ENCODE data around the gene TPK1.

TPK1 gene

DNA sequence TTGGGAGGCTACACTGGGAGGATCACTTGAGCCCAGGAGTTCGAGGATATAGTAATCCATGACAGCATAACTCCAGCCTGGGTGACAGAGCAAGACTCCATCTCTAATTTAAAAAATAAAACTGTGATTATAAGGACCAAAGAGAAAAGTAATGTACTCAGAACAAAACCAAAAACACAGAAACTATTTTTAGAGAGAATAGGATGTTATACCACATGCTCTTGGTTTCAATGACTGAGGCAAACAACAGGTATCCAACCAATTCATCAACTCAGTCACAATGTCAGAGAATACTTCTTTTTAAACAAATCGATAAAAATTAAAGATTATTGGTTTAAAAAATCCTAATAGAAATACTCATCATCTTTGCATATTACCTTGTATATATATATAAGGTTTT is 186.7 kb downstream of the TPK1 start:
- no peaks in the 10 kb centered on the region for H3K27me3 Mint-ChIP-seq
- peaks cover 24 to 32% of the 10 kb centered on the region in 2 donors for H3K36me3 Mint-ChIP-seq

DNA sequence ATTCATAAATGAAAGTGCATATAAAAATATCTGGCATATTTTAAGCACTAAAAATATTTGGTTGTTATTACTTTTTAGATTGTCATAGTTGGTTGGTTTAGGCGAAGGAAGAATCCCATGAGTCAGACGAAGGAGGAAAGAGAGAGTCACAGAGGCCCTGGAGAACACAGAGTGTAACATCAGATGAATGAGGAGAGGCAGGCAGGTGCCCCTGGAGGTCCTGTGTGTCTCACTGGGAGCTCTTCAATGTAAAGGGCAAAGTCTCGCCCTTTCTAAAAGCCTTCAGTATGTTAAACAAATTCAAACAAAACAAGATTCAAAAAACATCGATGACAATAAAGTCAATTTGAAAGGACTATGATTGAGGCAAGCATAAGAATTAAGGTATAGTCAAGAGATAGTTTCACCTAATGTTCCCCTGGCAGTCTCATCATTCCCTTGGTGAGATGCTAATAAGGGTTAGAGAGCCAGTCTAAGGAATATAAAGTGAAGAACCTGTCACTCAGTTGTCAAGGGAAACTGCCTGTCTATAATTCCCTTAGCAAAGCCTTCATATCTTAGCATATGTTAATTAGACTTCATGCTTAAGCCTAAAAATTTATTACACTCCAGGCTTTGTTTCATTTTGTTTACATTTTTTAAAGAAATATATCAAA is 194.3 kb downstream of the TPK1 start:
- Mint-ChIP-seq H3K9me3 (no peaks in the 10 kb centered on the region), H3K27me3 (no peaks in the 10 kb centered on the region), H3K36me3 (peaks cover 1 to 11% of the 10 kb centered on the region in 2 donors), H3K4me3 (no peak overlapping the region), H3K4me1 (no peaks in the 10 kb centered on the region), H3K27ac (no peak overlapping the region)
- ATAC-seq (replicated peaks) (no peak), DNase-seq (no peak)

More for the DNA sequence above, 186.7 kb downstream of the TPK1 start:
- H3K4me3 Mint-ChIP-seq, result no peak overlapping the region
- ATAC-seq (replicated peaks) (no peak), DNase-seq (no peak)
- H3K9me3 Mint-ChIP-seq, result peaks cover 4% of the 10 kb centered on the region in 2 donors
- no peak overlapping the region for H3K27ac Mint-ChIP-seq
- H3K4me1 Mint-ChIP-seq, result peaks cover 2 to 7% of the 10 kb centered on the region in 2 donors

DNA sequence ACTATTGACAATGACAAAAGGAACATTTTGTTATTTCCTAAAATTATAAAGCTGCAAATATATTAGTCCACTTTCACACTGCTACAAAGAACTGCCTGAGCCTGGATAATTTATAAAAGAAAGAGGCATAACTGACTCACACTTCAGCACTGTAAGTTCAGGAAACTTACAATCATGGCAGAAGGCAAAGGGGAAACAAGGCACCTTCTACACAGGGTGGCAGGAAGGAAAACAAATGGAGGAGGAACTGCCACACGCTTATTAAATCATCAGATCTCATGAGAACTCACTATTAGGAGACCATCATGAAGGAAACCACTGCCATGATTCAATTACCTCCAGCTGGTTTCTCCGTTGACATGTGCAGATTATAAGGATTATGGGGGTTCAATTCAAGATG is 203.1 kb downstream of the TPK1 start:
- ATAC-seq (replicated peaks), result no peak
- no peak for DNase-seq
- no peak overlapping the region for H3K27ac Mint-ChIP-seq
- no peaks in the 10 kb centered on the region for H3K27me3 Mint-ChIP-seq
- H3K9me3 Mint-ChIP-seq, result peaks cover 10 to 12% of the 10 kb centered on the region in 2 donors
- H3K36me3 Mint-ChIP-seq, result peaks cover 19 to 24% of the 10 kb centered on the region in 2 donors
- no peak overlapping the region for H3K4me3 Mint-ChIP-seq
- no peaks in the 10 kb centered on the region for H3K4me1 Mint-ChIP-seq

DNA sequence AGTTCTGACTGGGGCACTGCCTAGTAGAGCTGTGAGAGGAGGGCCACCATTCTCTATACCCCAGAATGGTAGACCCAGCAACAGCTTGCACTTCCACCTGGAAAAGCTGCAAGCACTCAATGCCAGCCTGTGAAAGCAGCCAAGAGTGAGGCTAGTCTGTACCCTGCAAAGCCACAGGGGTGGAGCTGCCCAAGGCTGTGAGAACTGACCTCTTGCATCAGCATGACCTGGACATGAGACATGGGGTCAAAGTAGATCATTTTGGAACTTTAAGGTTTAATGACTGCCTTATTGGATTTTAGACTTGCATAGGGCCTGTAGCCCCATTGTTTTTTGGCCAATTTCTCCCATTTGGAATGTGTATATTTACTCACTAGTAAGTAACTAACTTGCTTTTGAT is 206.3 kb downstream of the TPK1 start:
- H3K4me3 Mint-ChIP-seq, result no peak overlapping the region
- DNase-seq (no peak), ATAC-seq (replicated peaks) (no peak)
- no peak overlapping the region for H3K27ac Mint-ChIP-seq
- H3K27me3 Mint-ChIP-seq, result no peaks in the 10 kb centered on the region
- H3K9me3 Mint-ChIP-seq, result peaks cover 10 to 15% of the 10 kb centered on the region in 2 donors
- H3K4me1 Mint-ChIP-seq, result peaks cover 5 to 7% of the 10 kb centered on the region in 2 donors
- H3K36me3 Mint-ChIP-seq, result peaks cover 19 to 24% of the 10 kb centered on the region in 2 donors

DNA sequence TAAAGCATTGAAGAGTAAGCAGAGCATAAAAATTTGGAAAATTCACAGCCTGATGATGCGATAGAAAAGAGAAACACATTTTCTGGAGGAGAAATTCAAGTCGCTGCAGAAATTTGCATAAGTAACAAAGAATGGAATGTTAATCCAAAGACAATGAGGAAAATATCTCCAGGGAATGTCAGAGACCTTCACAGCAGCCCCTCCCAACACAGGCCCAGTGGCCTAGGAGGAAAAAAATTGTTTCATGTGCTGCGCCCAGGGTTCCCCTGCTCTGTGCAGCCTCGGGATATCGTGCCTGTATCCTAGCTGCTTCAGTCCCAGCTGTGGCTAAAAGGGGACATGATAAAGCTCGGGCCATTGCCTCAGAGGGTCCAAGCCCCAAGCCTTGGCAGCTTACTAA is 206.8 kb downstream of the TPK1 start:
- Mint-ChIP-seq H3K27me3 (no peaks in the 10 kb centered on the region), H3K4me3 (no peak overlapping the region), H3K36me3 (peaks cover 18 to 24% of the 10 kb centered on the region in 2 donors), H3K27ac (no peak overlapping the region), H3K9me3 (peaks cover 10 to 15% of the 10 kb centered on the region in 2 donors), H3K4me1 (peaks cover 6 to 13% of the 10 kb centered on the region in 2 donors)
- no peak for DNase-seq
- no peak for ATAC-seq (replicated peaks)

DNA sequence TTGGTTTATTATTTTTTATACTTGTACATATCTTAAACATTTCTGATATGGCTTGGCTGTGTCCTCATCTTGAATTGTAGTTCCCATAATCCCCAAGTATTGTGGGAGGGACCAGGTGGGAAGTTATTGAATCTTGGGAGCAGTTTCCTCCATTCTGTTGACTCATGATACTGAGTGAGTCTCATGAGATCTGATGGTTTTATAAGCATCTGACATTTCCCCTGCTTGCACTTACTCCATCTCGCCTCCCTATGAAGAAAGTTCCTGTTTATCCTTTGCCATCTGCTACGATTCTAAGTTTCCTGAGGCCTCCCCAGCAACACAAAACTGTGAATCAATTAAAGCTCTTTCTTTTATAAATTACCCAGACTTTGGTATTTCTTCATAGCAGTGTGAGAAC is 207.7 kb downstream of the TPK1 start:
- H3K36me3 Mint-ChIP-seq, result peaks cover 18 to 24% of the 10 kb centered on the region in 2 donors
- H3K27ac Mint-ChIP-seq, result no peak overlapping the region
- H3K4me1 Mint-ChIP-seq, result peaks cover 6 to 13% of the 10 kb centered on the region in 2 donors
- DNase-seq (no peak), ATAC-seq (replicated peaks) (no peak)
- H3K4me3 Mint-ChIP-seq, result no peak overlapping the region
- H3K9me3 Mint-ChIP-seq, result peaks cover 10 to 15% of the 10 kb centered on the region in 2 donors
- no peaks in the 10 kb centered on the region for H3K27me3 Mint-ChIP-seq

DNA sequence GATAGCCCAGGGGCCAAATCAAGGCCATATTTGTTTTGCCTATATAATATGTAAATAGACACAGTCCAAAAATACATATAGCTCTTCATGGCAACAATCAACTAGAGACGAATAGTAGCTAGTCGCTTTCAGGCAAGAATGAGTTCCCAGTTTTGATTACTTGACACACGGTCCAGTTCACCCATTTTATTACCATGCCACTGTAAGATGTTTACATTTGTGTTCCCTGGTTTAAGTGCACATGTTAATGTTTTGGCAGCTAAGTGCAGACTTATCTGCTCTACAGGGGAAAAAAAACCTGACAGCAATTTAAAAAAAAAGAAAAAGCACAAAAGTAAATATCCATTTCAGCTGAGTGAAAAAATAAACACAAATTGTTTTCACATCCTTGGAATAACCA is 213.1 kb downstream of the TPK1 start:
- H3K36me3 Mint-ChIP-seq, result peaks cover 36 to 45% of the 10 kb centered on the region in 2 donors
- no peaks in the 10 kb centered on the region for H3K27me3 Mint-ChIP-seq
- H3K9me3 Mint-ChIP-seq, result peaks cover 0 to 7% of the 10 kb centered on the region in 2 donors
- H3K4me3 Mint-ChIP-seq, result no peak overlapping the region
- peaks cover 6 to 13% of the 10 kb centered on the region in 2 donors for H3K4me1 Mint-ChIP-seq
- no peak overlapping the region for H3K27ac Mint-ChIP-seq
- ATAC-seq (replicated peaks) (no peak), DNase-seq (no peak)

DNA sequence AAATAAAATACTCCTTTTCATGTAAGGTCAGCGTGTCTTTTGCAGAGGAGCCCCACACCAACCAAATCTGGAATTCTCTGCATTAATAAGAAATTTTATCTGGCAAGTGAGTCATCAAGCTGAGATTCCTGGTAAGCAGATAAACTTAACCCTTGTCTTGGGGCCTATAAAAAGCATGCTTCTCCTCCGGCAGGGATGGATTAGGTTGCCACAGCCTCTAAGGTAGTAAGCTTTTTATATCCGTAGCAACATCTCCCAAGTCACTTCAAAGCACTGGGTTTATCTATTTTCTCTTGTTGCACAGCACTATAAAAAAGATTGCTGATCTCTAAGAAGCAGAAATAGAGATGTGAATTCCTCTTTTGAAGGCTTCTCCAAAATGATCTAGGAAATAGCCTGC is 229.6 kb downstream of the TPK1 start:
- H3K4me1 Mint-ChIP-seq, result no peaks in the 10 kb centered on the region
- peaks cover 3 to 5% of the 10 kb centered on the region in 2 donors for H3K36me3 Mint-ChIP-seq
- ATAC-seq (replicated peaks) (no peak), DNase-seq (no peak)
- no peaks in the 10 kb centered on the region for H3K9me3 Mint-ChIP-seq
- H3K4me3 Mint-ChIP-seq, result no peak overlapping the region
- no peaks in the 10 kb centered on the region for H3K27me3 Mint-ChIP-seq
- no peak overlapping the region for H3K27ac Mint-ChIP-seq

DNA sequence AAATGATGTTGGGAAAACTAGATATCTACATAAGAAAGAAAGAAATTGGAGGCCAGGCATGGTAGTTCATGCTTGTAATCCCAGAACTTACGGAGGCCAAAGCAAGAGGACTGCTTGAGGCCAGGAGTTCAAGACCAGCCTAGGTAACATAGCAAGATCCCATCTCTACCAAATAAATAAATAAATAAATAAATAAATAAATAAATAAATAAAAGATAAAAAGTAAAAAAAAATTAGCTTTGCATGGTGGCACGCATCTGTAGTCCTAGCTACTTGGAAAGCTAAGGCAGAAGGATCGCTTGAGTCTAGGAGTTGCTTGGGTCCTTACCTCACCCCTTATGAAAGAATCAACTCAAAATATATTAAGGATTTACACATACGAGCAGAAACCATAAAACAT is 238.9 kb downstream of the TPK1 start:
- Mint-ChIP-seq H3K4me3 (no peak overlapping the region), H3K36me3 (peaks cover 28 to 40% of the 10 kb centered on the region in 2 donors), H3K27ac (no peak overlapping the region), H3K9me3 (peaks cover 23 to 24% of the 10 kb centered on the region in 2 donors), H3K27me3 (no peaks in the 10 kb centered on the region), H3K4me1 (no peaks in the 10 kb centered on the region)
- ATAC-seq (replicated peaks) (no peak), DNase-seq (no peak)

DNA sequence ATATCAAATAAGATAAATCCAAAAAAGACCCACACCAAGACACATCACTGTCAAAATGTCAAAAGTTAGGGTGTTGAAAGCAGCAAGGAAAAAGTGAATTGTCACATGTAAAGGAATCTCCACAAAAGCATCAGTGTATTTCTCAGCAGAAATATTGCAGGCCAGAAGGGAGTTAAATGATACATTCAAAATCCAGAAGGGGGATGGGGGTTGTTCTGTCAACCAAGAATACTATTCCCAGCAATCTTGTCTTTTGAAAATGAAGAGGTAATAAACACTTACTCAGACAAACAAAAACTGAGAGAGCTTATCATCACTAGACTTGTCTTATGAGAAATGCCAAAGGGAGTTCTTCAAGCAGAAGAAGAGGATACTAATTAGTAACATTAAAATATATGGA is 241.3 kb downstream of the TPK1 start:
- H3K36me3 Mint-ChIP-seq, result peaks cover 33 to 43% of the 10 kb centered on the region in 2 donors
- H3K27ac Mint-ChIP-seq, result no peak overlapping the region
- H3K9me3 Mint-ChIP-seq, result peaks cover 23 to 24% of the 10 kb centered on the region in 2 donors
- ATAC-seq (replicated peaks) (no peak), DNase-seq (no peak)
- no peak overlapping the region for H3K4me3 Mint-ChIP-seq
- H3K27me3 Mint-ChIP-seq, result no peaks in the 10 kb centered on the region
- no peaks in the 10 kb centered on the region for H3K4me1 Mint-ChIP-seq

DNA sequence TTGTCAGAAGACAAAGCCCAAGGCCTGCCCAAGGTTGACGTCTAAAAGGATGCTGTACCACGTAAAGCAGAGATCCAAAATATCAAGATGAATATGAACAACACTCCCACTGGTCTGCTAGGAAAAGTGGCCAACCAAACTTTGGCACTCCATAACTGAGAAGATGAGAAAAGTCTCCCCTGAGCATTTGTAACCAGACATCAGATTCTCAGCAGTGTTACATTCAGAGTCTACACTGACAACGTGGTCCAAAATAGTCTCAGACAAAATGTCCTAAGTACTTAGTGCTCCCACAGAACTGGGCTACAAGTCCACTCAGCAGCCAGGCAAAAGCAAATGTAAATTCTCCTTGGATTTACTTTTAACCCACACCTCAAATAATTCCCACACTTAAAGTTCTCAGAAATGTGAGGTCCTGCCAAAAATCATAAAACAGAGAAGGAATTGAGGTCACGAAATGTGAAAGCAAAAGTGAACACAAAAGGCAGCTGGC is 247.2 kb downstream of the TPK1 start:
- H3K27me3 Mint-ChIP-seq, result no peaks in the 10 kb centered on the region
- no peak for ATAC-seq (replicated peaks)
- peaks cover 16 to 27% of the 10 kb centered on the region in 2 donors for H3K36me3 Mint-ChIP-seq
- H3K4me3 Mint-ChIP-seq, result no peak overlapping the region
- H3K4me1 Mint-ChIP-seq, result no peaks in the 10 kb centered on the region
- no peak for DNase-seq
- H3K9me3 Mint-ChIP-seq, result peaks cover 2 to 5% of the 10 kb centered on the region in 2 donors
- no peak overlapping the region for H3K27ac Mint-ChIP-seq

DNA sequence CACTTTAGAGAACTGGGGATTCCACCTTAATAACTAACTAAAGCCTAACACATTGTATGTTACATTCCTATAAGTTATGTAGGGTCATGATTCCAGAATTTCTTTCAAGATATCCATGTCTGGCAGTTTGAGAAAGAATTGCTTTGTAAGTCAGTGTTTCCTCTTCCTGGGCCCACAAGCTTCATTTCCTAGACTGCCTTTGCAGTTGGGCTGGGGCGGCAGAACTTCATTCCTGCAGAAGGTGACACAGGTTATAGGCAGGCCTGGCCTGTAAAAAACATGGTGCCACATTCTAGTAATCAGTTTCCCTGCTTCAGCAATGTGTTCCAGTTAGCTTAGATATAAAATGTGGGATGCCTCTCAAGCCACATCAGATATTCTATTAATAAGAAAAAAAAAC is 248.2 kb downstream of the TPK1 start:
- no peak overlapping the region for H3K27ac Mint-ChIP-seq
- no peaks in the 10 kb centered on the region for H3K27me3 Mint-ChIP-seq
- DNase-seq (no peak), ATAC-seq (replicated peaks) (no peak)
- no peak overlapping the region for H3K4me3 Mint-ChIP-seq
- H3K4me1 Mint-ChIP-seq, result no peaks in the 10 kb centered on the region
- H3K9me3 Mint-ChIP-seq, result no peaks in the 10 kb centered on the region
- H3K36me3 Mint-ChIP-seq, result peaks cover 15 to 24% of the 10 kb centered on the region in 2 donors

DNA sequence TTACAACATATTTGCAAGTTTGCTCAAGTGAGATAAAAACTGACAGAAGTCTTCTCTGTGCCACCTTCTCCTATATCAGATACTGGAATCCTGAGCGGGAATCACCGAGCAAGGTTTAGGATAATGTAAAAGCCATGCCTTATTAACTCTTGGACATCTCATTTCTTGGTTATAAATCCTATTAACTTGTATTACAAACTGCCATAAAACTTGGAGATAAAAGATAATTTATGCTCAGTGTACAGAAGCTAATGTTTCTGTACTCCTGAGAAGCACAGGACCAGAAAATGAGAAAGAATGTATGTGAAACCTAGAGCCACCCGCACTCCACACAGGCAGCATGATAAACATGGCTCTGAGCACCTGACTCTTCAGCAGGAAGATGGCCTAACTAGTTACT is 251.1 kb downstream of the TPK1 start:
- no peak overlapping the region for H3K27ac Mint-ChIP-seq
- peaks cover 18 to 28% of the 10 kb centered on the region in 2 donors for H3K36me3 Mint-ChIP-seq
- H3K4me3 Mint-ChIP-seq, result no peak overlapping the region
- no peak for DNase-seq
- H3K9me3 Mint-ChIP-seq, result peaks cover 0 to 3% of the 10 kb centered on the region in 2 donors
- ATAC-seq (replicated peaks), result no peak
- H3K27me3 Mint-ChIP-seq, result no peaks in the 10 kb centered on the region
- H3K4me1 Mint-ChIP-seq, result no peaks in the 10 kb centered on the region

DNA sequence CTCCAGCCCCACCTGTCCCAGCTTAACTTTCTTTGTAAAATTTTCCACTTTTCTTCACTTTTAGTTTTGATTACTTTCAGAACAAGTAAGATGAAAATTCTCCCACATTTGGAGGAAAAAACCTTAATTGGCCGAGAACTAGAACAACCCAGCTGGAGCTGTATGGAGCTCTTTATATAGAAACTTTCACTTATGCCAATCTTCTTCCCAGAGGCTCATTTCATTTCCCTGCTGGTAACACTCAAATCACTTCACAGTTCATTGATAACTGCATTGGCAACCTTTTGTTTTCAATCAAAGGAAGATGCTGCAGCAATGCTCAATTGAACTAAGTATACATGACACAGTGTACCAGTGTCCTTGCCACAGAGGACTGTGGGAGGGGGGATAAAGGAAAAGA is 256.2 kb downstream of the TPK1 start:
- Mint-ChIP-seq H3K4me3 (no peak overlapping the region), H3K9me3 (peaks cover 1 to 7% of the 10 kb centered on the region in 2 donors), H3K27me3 (no peaks in the 10 kb centered on the region), H3K27ac (no peak overlapping the region), H3K36me3 (peaks cover 23 to 26% of the 10 kb centered on the region in 2 donors), H3K4me1 (no peaks in the 10 kb centered on the region)
- ATAC-seq (replicated peaks), result no peak
- DNase-seq, result no peak

DNA sequence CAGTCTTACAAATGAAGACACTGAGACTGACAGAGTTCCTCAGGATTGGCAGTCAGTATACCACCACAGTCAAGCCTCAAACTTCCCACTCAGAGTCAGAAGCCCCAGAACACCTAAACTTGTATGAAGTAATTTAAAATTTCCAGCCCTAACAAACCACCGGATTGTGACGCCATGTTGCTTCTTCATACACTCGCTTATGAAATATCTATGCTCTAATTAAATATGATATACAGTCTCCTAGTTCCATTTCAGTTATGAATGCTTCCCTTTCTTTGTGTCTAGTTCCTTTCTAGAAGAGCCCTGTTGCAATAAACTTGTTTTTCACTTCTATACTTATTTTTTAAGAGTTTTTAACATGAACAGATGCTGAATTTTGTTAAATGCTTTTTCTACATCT is 260.4 kb downstream of the TPK1 start:
- no peak for ATAC-seq (replicated peaks)
- Mint-ChIP-seq H3K27me3 (no peaks in the 10 kb centered on the region), H3K9me3 (peaks cover 3 to 5% of the 10 kb centered on the region in 2 donors), H3K4me1 (no peaks in the 10 kb centered on the region), H3K4me3 (no peak overlapping the region), H3K27ac (no peak overlapping the region), H3K36me3 (peaks cover 8 to 16% of the 10 kb centered on the region in 2 donors)
- no peak for DNase-seq
